Transverse colon (tissue), 3 donors: ENCODE results near the gene LRRIQ1.

ENCODE experiments used
- POLR2A ChIP-seq: fragments of 450-650 bp; IDR thresholded peaks from one replicate; pipeline ENCODE4 v1.6.1; 2016; ENCODE audit warnings: antibody characterized with exemption, mild to moderate bottlenecking, moderate library complexity
- TF ChIP-seq, protein P1 (sequence below), 5 experiments: fragments of 200-600 bp in 3 of 5; fragments of 450-650 bp in 2 of 5; sonication (generic) in 3 of 5; IDR thresholded peaks; 1 replicate in 2 of 5; 2 replicates in 3 of 5; pipeline ENCODE4 v1.5.1; 2016 to 2017; ENCODE audit warnings: antibody characterized with exemption in 5 of 5, inconsistent platforms in 3 of 5, mild to moderate bottlenecking in 2 of 5, moderate library complexity in 1 of 5

DNA sequence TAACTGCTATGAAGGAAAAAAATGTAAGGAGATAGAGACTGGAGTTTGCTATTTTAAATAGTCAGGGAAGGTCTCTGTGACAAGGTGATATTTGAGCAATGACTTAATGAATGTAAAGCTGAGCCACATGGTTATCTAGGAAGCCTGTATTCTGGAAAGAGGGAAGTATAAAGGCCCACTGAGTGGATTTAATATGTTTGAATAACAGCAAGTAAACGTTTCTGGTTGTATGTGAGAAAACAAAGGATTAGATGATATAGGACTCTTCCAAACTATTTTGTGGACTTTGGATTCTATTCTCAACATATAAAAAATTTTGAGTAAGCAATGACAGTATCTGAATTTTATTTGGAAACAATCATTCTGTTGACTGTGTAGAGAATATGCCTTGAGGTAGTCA is 5.2 kb downstream of the LRRIQ1 start:
- TF ChIP-seq, protein P1, sequence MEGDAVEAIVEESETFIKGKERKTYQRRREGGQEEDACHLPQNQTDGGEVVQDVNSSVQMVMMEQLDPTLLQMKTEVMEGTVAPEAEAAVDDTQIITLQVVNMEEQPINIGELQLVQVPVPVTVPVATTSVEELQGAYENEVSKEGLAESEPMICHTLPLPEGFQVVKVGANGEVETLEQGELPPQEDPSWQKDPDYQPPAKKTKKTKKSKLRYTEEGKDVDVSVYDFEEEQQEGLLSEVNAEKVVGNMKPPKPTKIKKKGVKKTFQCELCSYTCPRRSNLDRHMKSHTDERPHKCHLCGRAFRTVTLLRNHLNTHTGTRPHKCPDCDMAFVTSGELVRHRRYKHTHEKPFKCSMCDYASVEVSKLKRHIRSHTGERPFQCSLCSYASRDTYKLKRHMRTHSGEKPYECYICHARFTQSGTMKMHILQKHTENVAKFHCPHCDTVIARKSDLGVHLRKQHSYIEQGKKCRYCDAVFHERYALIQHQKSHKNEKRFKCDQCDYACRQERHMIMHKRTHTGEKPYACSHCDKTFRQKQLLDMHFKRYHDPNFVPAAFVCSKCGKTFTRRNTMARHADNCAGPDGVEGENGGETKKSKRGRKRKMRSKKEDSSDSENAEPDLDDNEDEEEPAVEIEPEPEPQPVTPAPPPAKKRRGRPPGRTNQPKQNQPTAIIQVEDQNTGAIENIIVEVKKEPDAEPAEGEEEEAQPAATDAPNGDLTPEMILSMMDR (IDR thresholded peaks at IDR 0.05) = no peak
- TF ChIP-seq POLR2A = no peak
